GM21367 (cell line): ENCODE measurements around the gene DZIP1.
A peak's percentile ranks its signal among the peaks of the same experiment; 100 is the strongest.
"Not testable (repeated sequence)": the region's sequence is repeated elsewhere in the genome, so short reads cannot be mapped to it uniquely, and the experiment has no call there.

Experiments used
- ATAC-seq: cut with Tn5 transposase; IDR thresholded peaks from one replicate; pipeline ENCODE4 v1.9.1; 2021; ENCODE audit not compliant: unreplicated experiment

The DZIP1 gene

GRCh38 chr13:95644601-95645052, at the start of gene DZIP1:
TSS of gene DZIP1 (minus strand) at chr13:95644706. CDS start at chr13:95642029, 2,677 bp downstream.
- peak; percentile 71 for ATAC-seq

GRCh38 chr13:95690986-95691385, 46.5 kb upstream of the DZIP1 start:
- not testable (repeated sequence) for ATAC-seq

GRCh38 chr13:95689582-95689926, 45.0 kb upstream of the DZIP1 start:
- ATAC-seq, result no peak

- ATAC-seq, result not testable (repeated sequence)
These were observed 40.5 kb upstream of the DZIP1 start for GRCh38 chr13:95684960-95685359.

- ATAC-seq, result no peak
These were observed 39.9 kb upstream of the DZIP1 start for GRCh38 chr13:95684418-95684817.

- ATAC-seq, result no peak
These were observed 35.2 kb upstream of the DZIP1 start for GRCh38 chr13:95679722-95680121.

- ATAC-seq, result no peak
These were observed 34.5 kb upstream of the DZIP1 start for GRCh38 chr13:95678967-95679366.

- no peak for ATAC-seq
These were observed 33.2 kb upstream of the DZIP1 start for GRCh38 chr13:95677564-95678266.

- peak; percentile 95 for ATAC-seq
These were observed 32.5 kb upstream of the DZIP1 start, which contains the start of gene DNAJC3 for GRCh38 chr13:95676762-95677563. TSS of gene DNAJC3 (plus strand) at chr13:95677139. CDS start at chr13:95677256, 117 bp downstream.

- no peak for ATAC-seq
These were observed 31.7 kb upstream of the DZIP1 start for GRCh38 chr13:95676105-95676761.

GRCh38 chr13:95671597-95671996, 27.1 kb upstream of the DZIP1 start:
- ATAC-seq, result no peak

GRCh38 chr13:95667235-95667634, 22.7 kb upstream of the DZIP1 start:
- not testable (repeated sequence) for ATAC-seq

- no peak for ATAC-seq
These were observed 16.6 kb upstream of the DZIP1 start for GRCh38 chr13:95660981-95661581.

GRCh38 chr13:95659500-95659899, 15.0 kb upstream of the DZIP1 start:
- ATAC-seq, result no peak

GRCh38 chr13:95656386-95657015, 12.0 kb upstream of the DZIP1 start:
- no peak for ATAC-seq

- no peak for ATAC-seq
These were observed 8.3 kb upstream of the DZIP1 start for GRCh38 chr13:95652821-95653220.

- ATAC-seq, result no peak
These were observed 7.8 kb upstream of the DZIP1 start for GRCh38 chr13:95652244-95652764.

- ATAC-seq, result no peak
These were observed 6.2 kb upstream of the DZIP1 start for GRCh38 chr13:95650696-95651095.

GRCh38 chr13:95647321-95647720, 2.8 kb upstream of the DZIP1 start:
- ATAC-seq, result no peak

GRCh38 chr13:95643936-95644598, 439 bp downstream of the DZIP1 start:
- ATAC-seq, result peak; percentile 37
